D721Med (cell line): ENCODE results near the gene DAB1.

Experiments used
- DNase-seq: peaks from one replicate; pipeline ENCODE4 v3.0.0; 2011; ENCODE audit warnings: low spot score; ENCODE audit not compliant: insufficient read length
- FAIRE-seq: peaks from 2 replicates; lab custom pipeline; 2011; peaks lifted over from hg19 to GRCh38; lab: Jason Lieb, UNC
- TF ChIP-seq, protein P1 (sequence below): IDR thresholded peaks from 2 replicates; pipeline ENCODE4 v1.5.1; 2012; ENCODE audit warnings: mild to moderate bottlenecking, control low read depth; ENCODE audit not compliant: insufficient read depth; ENCODE audit errors: missing control alignments

Gene DAB1

DNA sequence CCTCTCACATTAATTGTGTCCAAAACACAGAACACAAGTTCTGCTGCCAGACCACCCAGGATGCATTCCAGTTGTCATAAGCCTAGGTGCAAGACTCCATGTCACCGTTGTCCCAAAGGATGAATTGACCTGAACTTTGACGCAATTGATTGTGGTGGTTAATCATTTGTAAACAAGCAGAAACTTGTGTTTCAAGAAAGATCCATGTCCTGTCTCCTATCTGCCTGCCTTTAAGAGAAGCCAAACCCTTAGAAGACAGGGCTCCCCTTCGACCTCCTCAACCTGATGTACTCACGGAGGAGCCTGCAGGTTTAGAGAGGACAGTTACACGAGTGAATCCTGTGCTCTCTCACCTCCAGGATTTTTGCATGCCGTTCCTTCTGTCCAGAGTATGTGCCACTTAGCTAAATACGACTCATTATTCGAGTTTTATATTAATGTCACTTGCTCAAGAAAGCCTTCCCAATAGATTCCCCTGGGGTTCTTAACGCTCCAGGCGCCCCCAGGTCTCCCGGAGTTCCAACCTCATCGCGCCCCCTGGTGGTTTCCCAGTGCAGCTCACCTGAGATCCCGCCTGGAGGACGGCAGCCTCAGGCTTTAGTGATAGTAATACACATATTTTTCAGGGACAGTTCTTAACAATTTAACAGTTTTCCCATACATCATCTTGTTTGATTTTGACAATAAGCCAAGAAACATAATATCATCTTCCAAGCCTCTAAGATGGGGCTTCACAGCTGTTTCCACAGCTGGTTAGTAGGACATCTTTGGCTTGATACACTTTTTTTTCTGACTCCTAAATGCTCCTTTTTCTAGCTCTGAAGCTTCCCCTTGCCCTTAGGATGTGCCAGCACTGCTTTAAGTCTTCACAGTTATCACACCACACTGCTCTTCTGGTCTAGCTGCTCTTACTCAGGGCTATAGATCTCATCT, 455.7 kb downstream of the DAB1 start:
- no peak for FAIRE-seq
- TF ChIP-seq, protein P1, sequence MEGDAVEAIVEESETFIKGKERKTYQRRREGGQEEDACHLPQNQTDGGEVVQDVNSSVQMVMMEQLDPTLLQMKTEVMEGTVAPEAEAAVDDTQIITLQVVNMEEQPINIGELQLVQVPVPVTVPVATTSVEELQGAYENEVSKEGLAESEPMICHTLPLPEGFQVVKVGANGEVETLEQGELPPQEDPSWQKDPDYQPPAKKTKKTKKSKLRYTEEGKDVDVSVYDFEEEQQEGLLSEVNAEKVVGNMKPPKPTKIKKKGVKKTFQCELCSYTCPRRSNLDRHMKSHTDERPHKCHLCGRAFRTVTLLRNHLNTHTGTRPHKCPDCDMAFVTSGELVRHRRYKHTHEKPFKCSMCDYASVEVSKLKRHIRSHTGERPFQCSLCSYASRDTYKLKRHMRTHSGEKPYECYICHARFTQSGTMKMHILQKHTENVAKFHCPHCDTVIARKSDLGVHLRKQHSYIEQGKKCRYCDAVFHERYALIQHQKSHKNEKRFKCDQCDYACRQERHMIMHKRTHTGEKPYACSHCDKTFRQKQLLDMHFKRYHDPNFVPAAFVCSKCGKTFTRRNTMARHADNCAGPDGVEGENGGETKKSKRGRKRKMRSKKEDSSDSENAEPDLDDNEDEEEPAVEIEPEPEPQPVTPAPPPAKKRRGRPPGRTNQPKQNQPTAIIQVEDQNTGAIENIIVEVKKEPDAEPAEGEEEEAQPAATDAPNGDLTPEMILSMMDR: peak; percentile 56
- DNase-seq: no peak

DNA sequence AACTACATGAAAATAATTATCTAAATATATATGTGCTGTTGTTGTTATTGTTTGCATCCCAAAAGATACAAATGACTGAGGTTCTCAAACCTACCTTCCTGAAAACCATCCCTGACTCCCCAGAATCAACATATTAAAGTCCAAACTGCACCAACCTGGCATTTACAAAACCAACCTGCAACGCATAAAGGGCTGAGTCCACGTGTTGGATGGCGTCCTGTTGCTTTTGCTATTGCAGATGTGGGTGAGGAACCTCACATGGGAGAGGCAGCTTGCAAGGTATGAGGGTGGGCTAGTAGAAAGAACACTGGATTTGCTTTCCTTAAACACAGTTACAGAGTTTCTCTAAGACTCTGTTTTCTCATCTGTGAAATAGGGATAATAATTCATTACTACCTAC, 456.5 kb downstream of the DAB1 start:
- DNase-seq: no peak
- no peak for FAIRE-seq
- TF ChIP-seq, protein P1: no peak

DNA sequence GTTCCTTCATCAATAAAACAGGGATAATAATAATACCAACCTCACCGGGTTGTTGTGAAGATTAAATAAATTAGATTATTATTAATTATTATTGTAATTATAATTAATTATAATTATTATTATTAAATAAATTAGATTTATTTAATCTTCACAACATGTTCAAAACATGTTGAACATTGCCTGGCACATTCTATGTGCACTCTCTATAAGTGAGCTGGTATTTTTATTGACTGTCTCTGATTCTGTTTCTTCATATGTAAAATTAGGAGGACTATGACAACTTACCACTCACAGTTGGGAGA, 457.2 kb downstream of the DAB1 start:
- TF ChIP-seq, protein P1: no peak
- DNase-seq (no peak), FAIRE-seq (no peak)

DNA sequence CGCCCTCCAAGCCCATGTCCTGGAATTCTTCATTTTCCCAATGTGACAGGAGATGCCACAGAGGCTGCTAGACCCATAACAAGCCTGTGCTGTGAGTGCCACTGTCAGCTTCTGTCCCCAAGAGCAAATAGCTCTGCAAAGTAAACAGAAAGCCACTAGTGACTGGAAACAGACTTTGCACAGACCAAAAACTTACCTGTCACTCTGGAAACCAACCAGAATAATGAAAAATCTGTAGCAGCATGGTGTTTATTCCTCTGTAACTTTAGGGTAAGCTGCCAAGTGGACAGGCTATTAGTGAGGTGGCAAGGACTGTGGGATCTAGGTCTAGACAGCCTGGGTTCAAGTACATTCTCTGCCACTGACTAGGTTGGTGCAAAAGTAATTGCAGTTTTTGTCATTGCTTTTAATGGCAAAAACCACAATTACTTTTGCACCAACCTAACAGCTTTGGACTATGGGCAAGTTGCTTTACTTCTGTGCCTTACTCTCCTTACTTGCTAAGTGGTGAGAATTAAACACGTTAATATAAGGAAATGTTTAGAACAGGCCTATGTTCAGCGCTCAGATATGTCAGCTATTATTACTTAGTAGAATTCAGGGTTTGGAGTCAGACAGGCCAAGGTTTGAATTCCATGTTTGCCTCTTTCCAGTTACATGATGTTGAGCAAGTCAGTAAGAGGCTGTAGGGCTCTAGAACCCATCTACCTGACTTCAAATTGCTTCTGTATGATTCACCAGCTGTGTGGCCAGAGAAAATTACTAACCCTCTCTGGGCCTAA, 457.8 kb downstream of the DAB1 start, which contains the start of gene C8B:
C8B (minus strand) TSS at position 100 of the 782 bp plus-strand sequence; CDS start at position 33, 67 bp downstream.
- FAIRE-seq (no peak), DNase-seq (no peak)
- TF ChIP-seq, protein P1: no peak

DNA sequence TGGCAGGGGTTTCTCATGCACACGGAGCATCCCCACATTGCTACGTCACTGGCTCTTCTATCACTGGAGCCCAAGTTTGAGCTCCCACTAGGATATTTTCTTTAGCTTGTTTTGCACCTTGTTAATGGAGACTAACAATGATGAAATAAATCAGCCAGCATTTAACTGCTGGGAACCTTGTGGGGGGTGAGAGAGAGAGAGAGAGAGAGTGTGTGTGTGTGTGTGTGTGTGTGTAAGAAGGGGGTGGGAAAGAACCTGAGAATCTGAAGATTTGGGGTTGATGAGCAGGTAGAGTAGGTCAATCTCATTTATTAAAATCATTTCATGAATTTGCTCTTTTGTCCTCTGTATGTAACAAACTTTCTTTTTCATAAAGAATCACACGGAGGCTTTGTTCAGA, 458.7 kb downstream of the DAB1 start:
- no peak for FAIRE-seq
- TF ChIP-seq, protein P1: no peak

DNA sequence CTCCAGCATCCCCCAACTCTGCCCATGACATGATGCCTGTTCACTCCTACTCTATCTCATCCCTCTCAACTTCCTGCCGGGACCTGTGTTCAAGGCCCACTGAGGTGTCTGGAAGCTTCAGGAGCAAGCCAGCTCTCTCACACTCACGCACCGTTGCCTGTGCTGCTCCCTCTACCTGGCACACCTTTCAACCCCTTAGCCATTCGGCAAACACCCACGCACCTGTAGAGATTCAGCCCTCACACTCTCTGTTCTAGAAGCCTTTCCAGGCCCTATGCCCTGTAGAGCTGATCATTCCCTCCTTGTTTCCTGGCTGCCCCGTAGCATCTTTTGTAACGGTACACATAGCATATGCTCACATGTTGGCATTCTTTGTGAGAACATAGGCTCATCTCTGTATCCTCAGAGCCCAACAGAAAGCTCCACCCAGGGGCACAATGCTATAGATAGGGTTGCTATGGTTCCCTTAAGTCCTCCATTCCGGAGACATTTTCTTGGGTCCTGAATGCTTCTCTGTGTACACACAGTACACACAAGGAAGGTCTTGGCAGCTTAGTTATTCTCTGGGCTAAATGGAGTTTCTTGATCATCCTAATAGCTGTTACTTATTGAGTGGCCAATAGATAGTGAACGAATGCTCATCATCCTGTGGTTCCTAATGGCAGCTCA, 459.4 kb downstream of the DAB1 start:
- TF ChIP-seq, protein P1: no peak
- DNase-seq (no peak), FAIRE-seq (no peak)

More for the DNA sequence above, 458.7 kb downstream of the DAB1 start:
- DNase-seq: no peak
